PC-9 (cell line): ENCODE data around the gene PSD2.

Experiments used
- CTCF ChIP-seq: fragments of 200-600 bp; sonication (generic); conservative IDR thresholded peaks from 2 replicates; pipeline ENCODE4 v1.6.1; 2017; ENCODE audit warnings: mixed run types, antibody characterized with exemption, mild to moderate bottlenecking, moderate library complexity
- EZH2 ChIP-seq: fragments of 200-600 bp; sonication (generic); IDR thresholded peaks from 2 replicates; pipeline ENCODE4 v1.8.0; 2017; ENCODE audit warnings: antibody characterized with exemption, low read depth

- no peak for TF ChIP-seq CTCF
- no peak for TF ChIP-seq EZH2
Observed at GRCh38 chr5:139823757-139824355, 28.2 kb downstream of the PSD2 start.
